Stimulated activated CD4-positive, alpha-beta T cell treated with anti-CD3 and anti-CD28 coated beads, Interleukin-12 subunit alpha, Interleukin-12 subunit beta, amount 100 ng/mL, for 24 hours (primary cell): ENCODE results near the gene SLC6A19.

Source experiments
- DNase-seq, 2 experiments: peaks; one replicate each; pipeline ENCODE4 v3.0.0-alpha.2; 2020; ENCODE audit warnings: low read depth in 2 of 2

The SLC6A19 gene

DNA sequence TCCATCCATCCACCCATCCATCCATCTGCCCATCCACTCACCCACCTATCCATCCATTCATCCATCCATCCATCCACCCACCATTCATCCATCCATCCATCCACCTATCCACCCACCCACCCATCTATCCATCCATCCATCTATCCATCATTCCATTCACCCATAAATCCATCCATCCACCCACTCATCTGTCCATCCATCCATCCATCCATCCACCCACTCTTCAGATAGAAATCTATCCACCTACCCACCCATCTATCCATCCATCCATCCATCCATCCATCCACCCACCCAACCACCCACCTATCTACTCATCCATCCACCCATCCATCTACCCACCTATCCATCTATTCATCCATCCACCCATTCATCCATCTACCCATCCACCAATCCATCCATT is 35.0 kb upstream of the SLC6A19 start:
- DNase-seq = no peak

DNA sequence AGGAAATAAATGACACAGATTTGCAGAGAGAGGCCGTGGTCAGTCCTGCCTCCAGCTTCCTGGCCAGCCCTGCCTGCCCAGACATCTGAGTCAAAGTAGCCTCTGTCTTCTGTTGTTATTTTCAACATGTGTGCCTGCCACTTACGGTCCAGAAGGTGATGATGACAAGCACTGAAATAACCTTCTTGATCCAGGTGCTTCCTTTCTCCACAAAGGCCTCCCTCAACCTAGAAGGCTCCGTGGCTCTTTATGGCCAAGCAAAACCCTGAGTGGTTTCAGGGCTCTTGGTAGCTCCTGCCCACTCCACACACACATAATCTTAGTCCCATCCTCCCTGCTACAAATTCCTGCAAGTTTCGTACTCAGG is 34.1 kb upstream of the SLC6A19 start:
- DNase-seq = no peak

DNA sequence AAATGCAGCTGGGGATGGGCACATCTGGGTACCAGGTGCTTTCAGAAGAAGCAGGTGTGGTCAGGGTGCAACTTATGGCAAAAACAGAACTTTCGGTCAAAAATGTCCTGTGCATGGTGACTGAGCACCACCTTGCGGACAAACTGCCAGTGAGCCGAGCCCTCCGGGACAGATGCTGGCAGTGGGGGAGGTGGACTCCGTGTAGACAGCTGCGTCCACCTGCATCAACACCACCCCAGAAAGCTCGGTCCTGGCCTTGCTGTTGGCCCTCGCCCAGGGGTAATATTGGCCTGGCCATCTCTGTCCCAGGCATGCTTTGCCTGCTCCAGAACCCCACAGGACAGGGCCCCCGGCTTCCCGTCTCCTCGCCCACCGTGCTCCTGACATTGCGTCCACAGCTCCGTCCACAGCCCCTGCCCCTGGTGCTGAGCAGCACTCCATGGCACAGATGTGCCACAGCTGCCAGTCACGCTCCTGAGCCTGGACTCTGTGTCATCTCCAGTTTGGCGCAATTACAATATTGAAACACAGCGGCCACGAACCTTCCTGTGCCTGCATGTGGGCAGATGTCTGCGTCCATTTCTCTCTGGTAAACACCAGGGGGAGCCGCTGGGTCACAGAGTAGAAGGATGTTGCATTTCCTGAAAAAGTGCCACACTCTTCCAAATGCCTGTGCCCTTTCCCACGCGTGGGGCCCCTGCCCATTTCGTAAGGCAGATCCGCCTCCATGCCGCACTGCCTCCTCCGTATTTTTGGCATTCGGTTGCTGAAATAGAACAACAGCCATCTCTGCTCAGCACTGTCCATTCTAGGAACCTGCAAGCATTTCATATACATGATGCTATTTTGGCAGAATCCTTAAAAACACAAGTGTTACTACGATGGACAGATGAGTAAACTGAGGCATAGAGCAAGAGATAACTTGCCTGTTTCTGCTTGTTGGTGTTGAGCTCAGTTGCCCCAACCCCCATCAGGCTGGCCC is 33.4 kb upstream of the SLC6A19 start:
- DNase-seq = peak; percentile 14 to 55

DNA sequence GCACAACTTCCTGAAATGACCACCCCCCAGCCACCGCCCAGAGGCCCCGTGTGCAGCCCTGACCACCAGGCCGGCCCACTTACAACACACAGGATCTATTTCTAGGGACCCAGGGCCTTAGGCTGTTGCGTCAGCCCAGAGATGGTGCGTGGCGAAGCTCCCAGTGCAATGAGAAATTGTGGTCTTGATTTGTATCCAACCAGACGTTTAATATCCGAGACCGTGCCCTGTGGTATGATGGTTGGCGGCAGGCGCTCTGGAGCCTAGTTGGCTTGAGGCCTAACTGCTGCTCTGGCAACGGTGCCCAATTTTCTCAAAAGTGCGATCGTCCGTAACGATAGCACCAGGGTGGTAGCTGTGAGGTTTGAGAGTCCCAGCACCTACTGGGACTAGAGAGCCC is 32.6 kb upstream of the SLC6A19 start:
- DNase-seq = no peak

DNA sequence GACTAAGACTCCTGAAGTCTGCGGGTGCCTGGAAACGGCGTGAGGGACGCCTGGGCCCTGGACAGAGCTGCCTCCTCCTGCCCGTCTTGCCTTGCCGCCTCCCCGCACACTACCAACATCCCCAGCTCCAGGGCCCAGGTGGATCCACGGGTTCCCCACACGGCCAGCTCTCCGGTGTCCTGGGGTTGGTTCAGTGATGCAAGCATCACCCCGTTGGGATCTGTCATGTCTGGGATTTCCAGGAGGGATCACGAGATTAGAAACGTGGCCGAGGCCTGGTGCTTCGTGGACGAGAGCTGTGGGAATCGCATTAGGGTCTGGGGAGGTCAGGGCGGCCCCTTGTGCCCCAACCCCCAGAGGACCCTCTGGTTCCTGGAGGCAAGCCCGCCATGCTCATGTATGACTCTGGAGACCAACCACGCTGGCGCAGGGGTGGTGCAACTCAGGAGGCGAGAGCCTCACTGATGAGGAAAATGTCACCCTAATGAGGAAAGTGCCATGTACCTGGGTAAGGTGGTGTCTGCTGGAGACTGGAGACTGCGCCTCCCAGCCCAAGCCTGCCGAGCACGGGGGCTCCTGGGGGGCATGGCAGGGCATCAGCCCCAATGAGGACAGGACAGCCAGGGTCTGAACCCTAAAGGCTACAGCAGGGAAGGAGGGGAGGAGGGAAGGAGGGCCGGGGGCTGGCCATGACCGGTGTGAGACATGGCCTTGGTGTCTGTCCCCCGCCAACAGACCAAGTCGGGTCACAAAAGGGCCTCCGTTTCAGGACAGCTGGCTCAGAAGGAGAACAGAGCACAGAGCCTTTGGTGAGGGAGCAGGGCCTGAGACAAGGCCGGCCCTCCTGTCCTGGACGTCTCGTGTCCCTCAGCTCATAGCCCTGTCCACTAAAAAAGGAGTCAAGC is 31.9 kb upstream of the SLC6A19 start:
- no peak for DNase-seq

DNA sequence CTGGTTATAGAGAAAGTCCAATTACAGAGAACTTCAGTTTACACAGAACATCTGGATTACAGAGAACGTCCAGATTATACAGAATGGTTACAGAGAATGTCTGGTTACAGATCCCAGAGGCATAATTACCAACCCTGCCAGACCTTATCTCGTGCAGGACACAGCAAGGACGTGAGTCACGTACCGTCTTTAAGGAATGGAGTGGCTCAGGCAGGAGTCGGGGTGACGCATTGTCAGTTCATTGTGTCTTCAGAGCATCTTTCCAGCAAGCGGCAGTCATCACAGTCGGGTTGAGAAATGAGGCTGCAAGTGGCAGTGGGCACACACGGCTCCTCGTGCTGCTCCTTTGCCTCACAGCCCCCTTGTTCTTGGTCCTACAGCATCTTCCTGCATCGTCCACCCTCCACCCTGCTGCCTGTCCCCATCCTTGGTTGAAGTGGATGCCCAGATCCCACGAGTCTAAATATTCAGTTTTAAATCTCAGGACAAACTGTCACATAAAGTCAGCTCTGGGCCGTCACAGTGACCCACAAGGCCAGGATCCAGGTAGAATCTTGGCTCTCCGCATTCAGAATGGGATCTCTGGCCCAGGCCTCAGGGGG is 30.0 kb upstream of the SLC6A19 start:
- DNase-seq = no peak

DNA sequence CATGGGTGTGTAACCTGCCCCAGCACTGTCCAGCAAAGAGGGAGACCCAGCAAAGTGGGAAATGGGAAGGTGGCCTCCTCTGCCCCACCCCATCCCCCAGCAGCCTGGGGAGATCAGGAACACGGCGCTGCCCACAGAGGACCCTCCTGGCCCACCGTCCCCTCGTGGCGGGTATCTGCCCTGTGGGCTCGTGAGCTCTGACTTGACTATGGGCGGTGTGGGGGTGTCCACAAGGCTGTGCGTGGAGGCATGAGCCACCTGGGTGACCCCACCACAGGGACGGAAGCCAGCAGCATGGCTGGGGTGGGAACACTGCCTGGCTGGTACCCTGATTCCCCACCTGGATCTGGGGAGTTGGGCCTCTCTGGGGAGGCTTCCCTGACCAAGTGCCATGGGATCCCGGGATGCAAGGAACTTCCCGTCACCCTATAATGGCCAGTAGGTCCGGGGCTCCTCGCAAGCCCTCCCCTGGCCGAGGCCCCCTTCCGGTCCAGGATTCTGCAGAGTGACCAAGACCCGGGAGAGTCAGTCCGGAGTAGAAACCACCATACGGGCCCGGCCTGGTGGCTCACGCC is 29.3 kb upstream of the SLC6A19 start:
- no peak for DNase-seq

DNA sequence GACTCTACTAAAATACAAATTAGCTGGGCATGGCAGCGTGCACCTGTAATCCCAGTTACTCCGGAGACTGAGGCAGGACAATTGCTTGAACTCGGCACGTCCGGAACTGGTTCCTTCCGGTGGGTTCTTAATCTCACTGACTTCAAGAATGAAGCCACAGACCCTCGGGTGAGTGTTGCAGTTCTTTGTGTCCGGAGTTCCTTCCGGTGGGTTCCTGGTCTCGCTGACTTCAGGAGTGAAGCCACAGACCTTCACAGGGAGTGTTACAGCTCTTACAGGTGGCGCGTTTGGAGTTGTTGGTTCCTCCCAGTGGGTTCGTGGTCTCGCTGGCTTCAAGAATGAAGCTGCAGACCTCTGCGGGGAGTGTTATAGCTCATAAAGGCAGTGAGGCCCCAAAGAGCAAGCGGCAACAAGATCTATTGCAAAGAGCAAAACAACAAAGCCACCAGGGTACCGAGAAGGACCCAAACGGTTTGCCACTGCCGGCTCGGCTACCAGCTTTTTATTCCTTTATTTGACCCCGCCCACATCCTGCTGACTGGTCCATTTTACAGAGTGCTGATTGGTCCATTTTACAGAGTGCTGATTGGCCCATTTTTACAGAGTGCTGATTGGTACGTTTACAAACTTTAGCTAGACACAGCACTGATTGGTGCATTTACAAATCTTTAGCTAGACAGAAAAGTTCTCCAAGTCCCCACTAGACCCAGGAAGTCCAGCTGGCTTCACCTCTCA is 28.6 kb upstream of the SLC6A19 start:
- DNase-seq = peak in 1 of 2 experiments; percentile 33

DNA sequence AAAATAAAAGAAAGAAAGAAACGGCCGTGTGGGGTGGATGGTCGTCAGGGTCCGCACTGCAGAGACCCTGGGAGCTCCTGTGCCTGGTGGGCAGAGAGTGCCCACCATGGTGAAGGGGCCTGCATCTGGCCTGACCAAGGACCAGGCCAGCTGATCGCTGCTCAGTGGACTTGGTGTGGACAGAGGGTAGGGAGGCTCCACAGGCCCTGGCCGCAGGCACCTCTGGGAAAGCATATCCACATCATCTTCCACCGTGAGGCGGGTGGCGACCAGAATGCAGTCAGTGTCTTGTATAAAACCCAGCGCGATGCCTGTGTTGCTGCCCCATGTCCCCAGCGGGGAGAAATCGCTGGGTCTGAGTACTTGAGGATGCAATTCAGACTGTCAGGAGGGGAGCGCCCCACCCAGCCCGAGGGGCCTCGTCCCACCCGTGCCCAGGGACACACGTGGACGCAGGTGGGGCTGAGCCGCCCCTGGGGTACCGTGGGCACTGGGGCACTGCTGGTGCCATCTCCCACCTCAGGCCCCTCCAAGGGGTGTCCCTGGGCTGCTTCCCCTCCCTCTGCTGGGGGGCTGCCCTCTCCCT is 27.8 kb upstream of the SLC6A19 start:
- DNase-seq = no peak

DNA sequence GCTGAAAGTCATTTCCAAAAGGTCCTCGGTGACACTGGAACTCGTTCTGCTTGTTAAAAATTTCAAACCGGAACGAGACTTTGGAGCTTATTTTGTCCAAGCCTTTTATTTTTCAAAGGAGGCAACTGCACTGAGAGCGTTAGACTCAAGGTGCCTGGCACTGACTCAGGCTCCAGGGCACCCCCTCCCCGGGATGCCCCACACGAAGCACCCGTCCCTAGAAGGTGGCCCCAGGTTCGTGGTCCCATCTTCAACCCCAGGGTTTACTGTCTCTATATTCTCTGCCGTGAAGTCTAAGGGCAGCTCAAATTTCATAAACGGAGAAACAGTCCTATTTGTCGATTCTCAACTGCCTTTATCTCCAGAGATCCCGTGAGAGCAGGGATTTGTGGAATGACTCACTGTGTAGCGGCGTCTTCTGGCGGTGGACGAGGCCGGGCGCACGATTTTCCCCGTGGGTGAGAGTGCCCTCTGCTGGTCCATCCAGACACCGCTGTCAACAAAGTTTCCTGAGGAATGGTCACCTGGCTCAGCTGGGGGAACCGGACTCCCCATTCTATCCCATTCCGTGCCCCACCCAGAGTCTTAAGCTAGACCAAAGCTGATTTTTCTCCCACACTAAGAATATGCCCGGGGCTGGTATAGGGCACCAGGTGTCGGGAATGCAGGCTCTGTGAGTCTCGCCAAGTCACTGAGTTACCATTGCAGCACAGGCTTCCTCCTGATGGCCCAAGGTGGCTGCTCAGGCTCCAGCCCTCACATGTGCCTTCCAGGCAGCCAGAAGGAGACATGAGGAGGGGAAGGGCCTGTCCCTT is 27.1 kb upstream of the SLC6A19 start:
- DNase-seq = peak; percentile 17 to 48

DNA sequence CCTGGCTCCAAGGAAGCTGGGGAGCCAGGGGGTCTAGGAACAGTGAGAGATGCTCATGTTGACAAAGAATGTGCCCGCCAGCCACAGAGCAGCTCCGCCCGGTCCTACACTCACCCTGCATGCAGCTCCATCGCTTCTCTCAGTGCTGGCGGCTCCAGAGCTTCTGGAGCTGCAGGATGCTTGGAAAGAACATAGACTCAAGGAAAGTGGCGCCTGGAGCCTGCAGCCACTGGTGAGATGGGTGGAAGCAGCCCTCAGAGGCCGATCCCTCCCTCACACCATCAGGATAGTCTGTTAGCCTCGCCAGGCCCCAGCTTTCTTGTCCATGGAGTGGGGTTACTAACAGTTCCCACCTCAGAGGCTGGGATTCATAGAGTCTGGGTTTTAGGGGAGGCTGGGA is 26.4 kb upstream of the SLC6A19 start:
- DNase-seq = no peak

DNA sequence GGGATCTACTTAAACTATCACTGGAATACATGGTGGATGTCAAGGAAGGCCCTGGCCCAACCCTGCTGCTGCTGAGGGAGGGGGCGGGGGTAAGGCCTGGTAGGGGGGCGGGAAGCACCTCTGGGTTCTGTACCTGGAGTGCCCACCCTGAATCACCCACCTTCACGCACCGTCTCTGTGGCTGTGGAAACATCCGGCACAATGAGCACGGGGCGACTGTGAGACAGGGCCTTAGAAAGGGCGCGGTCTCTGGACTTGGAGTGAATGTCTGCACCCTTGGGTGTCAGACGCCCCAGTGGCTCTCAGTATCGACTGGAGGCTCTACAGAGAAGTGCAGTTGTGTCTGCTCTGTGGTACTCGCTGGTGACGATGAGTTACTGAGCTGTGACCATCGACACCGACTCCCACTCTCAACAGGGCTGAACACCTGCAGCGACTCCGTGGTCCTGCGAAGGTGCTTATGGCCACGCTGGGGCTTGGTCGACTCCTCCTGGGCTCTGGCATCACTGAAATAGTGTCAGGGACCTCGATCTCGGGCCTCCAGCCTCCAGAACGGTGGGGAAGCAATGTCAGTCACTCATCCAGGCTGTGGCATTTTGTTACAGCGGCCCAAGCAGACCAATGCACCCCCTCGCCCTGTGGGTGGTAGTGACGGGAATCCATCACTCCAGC is 25.5 kb upstream of the SLC6A19 start:
- no peak for DNase-seq

DNA sequence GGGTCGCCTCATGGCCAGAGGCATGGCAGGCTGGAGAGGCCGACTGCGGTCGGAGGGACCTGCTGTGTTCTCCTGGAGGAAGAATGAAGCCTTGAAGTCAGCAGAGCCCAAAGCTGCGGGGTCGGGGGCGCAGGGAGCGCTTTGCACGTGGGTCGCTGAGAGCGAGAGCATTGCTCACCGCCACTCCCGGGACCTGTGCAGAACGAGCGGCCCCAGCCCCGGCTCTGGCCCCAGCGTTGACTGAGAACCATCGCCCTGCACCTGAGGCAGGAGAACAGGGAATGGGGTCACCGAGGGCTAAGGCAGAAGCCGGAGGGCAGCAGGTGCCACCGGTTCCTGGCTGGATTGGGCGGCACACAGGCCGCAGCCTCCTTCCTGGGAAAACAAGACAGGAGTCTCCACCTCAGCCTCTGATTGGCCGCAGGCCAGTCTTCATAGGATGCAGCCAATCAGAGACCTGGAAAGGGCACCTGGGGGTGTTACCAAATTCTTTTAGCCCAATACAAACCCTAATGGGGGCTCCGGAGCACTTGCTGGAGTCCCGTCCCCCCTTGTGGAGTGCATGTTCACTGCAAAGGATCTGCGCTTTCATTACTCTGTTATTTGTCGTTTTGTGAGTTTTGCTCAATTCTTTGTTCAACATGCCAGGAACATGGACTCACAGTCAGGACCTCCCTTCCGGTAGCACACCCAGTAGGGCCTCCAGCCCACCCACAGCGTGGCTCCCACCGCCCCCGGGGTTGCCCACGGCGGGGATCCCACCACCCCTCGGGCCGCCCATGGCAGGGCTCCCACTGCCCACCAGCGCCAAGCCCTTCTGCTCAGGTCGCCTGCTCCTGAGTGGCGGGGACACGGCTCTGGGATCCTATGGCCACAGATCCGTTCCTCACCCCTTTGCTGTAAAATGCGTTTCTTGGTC is 24.7 kb upstream of the SLC6A19 start:
- DNase-seq = no peak

DNA sequence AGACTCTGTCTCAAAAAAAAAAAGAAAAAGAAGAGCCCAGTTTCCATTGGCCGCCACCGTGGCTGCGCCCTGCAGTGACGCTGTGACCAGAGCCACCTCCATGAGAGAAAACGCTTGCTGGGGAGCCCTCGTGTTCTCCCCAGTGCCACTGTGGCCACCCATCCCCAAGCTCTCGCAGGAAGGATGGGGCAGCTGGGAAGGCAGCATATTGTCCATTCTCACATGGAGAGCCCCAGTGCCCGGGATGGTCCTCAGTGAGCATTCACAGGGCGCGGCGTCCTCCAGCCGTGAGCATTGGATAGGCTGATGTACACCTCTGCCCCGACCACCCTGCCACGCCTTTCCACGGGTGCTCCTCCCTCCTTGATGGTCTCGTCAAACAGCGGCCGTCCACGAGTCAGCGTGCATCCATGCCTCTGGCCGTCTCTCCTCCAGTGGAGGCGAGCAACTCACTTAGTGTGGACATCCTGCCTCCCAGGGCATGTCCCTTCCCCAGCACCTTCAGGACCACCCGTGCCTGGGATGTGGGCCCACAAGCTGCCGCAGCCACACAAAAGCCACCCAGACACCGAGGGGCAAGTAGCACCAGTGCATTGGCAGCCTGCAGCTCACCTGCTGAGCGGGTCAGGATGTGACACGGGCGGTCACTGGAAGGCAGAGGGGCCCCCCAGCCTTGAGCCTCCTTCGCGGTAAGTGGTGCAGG is 23.4 kb upstream of the SLC6A19 start:
- DNase-seq = no peak

DNA sequence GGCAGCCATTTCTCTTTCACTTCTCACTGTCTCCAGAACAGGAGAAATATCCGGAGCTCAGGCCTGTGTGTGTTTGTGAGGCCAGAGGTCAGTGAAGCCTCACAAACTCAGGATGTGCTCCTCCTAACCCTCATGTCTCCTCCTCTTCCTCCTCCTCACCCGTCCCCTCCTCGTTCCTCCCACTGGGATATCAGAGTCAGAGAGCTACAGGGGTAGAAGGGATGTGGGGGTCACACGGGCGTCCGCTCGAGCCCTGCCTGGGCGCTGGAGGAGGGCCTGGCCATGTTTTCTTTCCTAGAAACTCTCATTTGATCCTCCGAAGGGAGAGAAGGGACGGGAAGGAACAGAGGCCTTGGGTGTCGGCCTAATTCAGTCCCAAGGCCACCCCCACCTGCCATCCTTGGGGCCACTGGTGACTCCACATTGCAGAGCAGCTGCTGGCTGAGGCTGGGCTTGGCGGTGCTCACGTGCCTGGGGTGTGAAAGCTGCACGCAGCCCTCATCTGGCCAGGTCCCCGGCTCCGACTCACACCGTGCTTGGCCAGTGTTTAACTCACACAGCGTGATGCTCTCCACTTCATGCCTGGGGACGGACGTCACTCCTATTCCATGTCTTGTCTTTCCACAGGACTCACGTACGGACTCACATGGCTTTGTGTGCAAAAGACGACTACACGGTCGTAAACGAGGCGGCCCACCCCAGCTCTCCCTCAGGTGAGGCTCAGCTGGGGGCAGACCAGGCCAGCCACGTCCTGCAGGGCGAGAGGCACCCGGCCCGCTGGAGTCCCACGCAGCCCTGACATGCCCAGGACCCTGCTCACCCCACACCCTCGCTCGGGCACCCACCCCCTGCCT is 22.6 kb upstream of the SLC6A19 start:
- no peak for DNase-seq

DNA sequence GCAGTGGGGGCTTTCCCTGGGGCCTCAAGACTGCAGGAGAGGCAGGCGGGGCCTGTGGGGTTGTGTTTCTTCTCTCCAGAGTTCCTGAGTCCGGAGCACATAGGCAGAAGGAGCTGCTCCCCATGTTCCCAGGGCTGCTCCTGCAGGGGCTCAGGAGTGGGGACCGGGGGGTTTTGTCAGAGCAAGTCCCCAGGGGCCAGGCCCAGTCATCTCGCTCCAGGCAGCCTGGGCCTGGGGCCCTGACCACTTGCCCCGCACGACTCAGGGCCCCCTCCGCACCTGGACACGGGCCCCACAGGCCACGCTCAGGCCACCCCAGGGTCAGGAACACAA is 22.0 kb upstream of the SLC6A19 start:
- no peak for DNase-seq

DNA sequence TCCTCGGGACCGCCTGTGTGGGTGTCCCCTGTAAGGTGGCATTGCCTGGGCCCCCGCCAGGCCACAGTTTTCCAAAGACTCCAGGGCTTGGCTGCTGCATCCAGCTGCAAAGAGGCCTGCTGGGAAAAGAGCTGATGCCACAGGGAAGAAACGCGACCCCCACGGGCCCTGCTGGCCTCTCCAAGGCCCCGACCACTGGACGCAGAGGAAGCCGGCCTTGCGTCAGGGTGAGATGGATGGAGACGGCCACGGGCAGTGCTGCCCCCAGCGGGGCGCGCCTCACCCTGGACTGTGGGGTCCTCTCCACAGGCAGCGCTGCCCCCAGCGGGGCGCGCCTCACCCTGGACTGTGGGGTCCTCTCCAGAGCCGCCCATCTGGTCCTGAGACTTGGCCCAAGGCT is 21.3 kb upstream of the SLC6A19 start:
- no peak for DNase-seq
